IMR-90 (cell line): ENCODE data around the gene PITX1. TPM values are rescaled to one million over a fixed set of nuclear protein-coding genes. Genes with fewer than 3 reads are reported as not detected.

Source experiments
- ATAC-seq: fragments of 200-7000 bp; cut with Tn5 transposase; 2 replicates; pipeline ENCODE4 v1.9.1; 2020; ENCODE audit warnings: low read depth, mild to moderate bottlenecking, moderate library complexity
- BruUV-seq: library from RNA; stranded (reverse); fragments of 400-500 nt; replicated peaks from 2 replicates; lab custom pipeline; 2021; lab: Mats Ljungman, UMichigan
- CTCF ChIA-PET: fragments of 300-600 bp; formaldehyde crosslinking; extraction: SDS; loops from one replicate; lab custom pipeline; 2021; ENCODE audit warnings: antibody characterized with exemption; lab: Yijun Ruan, JAX
- POLR2A ChIA-PET: fragments of 300-600 bp; sonication (Branson Sonifier 250); formaldehyde crosslinking; loops from one replicate; lab custom pipeline; 2022; ENCODE audit warnings: antibody characterized with exemption; ENCODE audit not compliant: unreplicated experiment; lab: Charles Lee
- DNase-seq: peaks from one replicate; pipeline ENCODE4 v3.0.0; 2013
- H2AFZ ChIP-seq: replicated peaks from 2 replicates; pipeline ENCODE3; 2013; ENCODE audit warnings: low read length, mild to moderate bottlenecking; ENCODE audit not compliant: poor library complexity
- H2AK5ac ChIP-seq: 2 replicates; pipeline ENCODE4 v1.6.1; 2013; ENCODE audit warnings: low read depth, low read length, inconsistent platforms
- H2AK9ac ChIP-seq: replicated peaks from 2 replicates; pipeline ENCODE3; 2013; ENCODE audit warnings: mild to moderate bottlenecking, low read depth, low read length, moderate library complexity; ENCODE audit not compliant: poor library complexity
- H2BK120ac ChIP-seq: 2 replicates; pipeline ENCODE4 v1.6.1; 2013; ENCODE audit warnings: low read depth, low read length, inconsistent platforms
- H2BK15ac ChIP-seq: 3 replicates; pipeline ENCODE4 v1.6.1; 2013; ENCODE audit warnings: low read depth, low read length, inconsistent platforms
- H2BK20ac ChIP-seq: 2 replicates; pipeline ENCODE4 v1.6.1; 2013; ENCODE audit warnings: low read depth, mild to moderate bottlenecking, inconsistent platforms, low read length, moderate library complexity
- H2BK5ac ChIP-seq: 2 replicates; pipeline ENCODE4 v1.6.1; 2013; ENCODE audit warnings: mild to moderate bottlenecking, low read depth, low read length, inconsistent platforms; ENCODE audit not compliant: poor library complexity, severe bottlenecking
- H3K14ac ChIP-seq: replicated peaks from 2 replicates; pipeline ENCODE4 v1.6.1; 2013; ENCODE audit warnings: low read depth, low read length, inconsistent platforms
- H3K18ac ChIP-seq: 2 replicates; pipeline ENCODE4 v1.6.1; 2013; ENCODE audit warnings: low read depth, low read length, control low read depth
- H3K23ac ChIP-seq: 2 replicates; pipeline ENCODE4 v1.6.1; 2013; ENCODE audit warnings: low read depth, low read length, inconsistent platforms
- H3K27ac ChIP-seq: 2 replicates; pipeline ENCODE4 v1.5.1; 2013; ENCODE audit warnings: mild to moderate bottlenecking, control low read depth, low read length; ENCODE audit not compliant: insufficient read depth
- H3K27me3 ChIP-seq: 2 replicates; pipeline ENCODE4 v1.6.1; 2013; ENCODE audit warnings: low read length; ENCODE audit not compliant: control insufficient read depth, insufficient read depth
- H3K36me3 ChIP-seq: 2 replicates; pipeline ENCODE4 v1.6.1; 2013; ENCODE audit warnings: low read length, mixed read lengths; ENCODE audit not compliant: control insufficient read depth, insufficient read depth
- H3K4ac ChIP-seq: 2 replicates; pipeline ENCODE4 v1.6.1; 2013; ENCODE audit warnings: low read depth, low read length, inconsistent platforms
- H3K4me1 ChIP-seq: 2 replicates; pipeline ENCODE4 v1.6.1; 2013; ENCODE audit warnings: low read length, mixed read lengths; ENCODE audit not compliant: control insufficient read depth, insufficient read depth
- H3K4me2 ChIP-seq: 2 replicates; pipeline ENCODE4 v1.6.1; 2013; ENCODE audit warnings: low read depth, mild to moderate bottlenecking, control low read depth, low read length, moderate library complexity
- H3K4me3 ChIP-seq: 2 replicates; pipeline ENCODE4 v1.5.1; 2013; ENCODE audit warnings: low read depth, mild to moderate bottlenecking, control low read depth, low read length, moderate library complexity; ENCODE audit not compliant: insufficient read depth
- H3K56ac ChIP-seq: 2 replicates; pipeline ENCODE4 v1.6.1; 2013; ENCODE audit warnings: low read length, inconsistent platforms; ENCODE audit not compliant: insufficient read depth; ENCODE audit errors: extremely low read depth
- H3K79me1 ChIP-seq, 2 experiments: 2 replicates each; pipeline ENCODE4 v1.6.1; 2013; ENCODE audit warnings: low read length in 2 of 2, inconsistent platforms in 1 of 2, low read depth in 1 of 2
- H3K9ac ChIP-seq: 2 replicates; pipeline ENCODE4 v1.6.1; 2013; ENCODE audit warnings: low read depth, low read length, control low read depth
- H3K9me1 ChIP-seq: 2 replicates; pipeline ENCODE4 v1.6.1; 2013; ENCODE audit warnings: low read length, inconsistent platforms; ENCODE audit not compliant: insufficient read depth
- H3K9me3 ChIP-seq: 2 replicates; pipeline ENCODE4 v1.6.1; 2013; ENCODE audit warnings: low read length; ENCODE audit not compliant: control insufficient read depth, insufficient read depth
- H4K20me1 ChIP-seq: 2 replicates; pipeline ENCODE4 v1.6.1; 2013; ENCODE audit warnings: low read length, inconsistent platforms; ENCODE audit not compliant: insufficient read depth
- H4K5ac ChIP-seq: 2 replicates; pipeline ENCODE4 v1.6.1; 2013; ENCODE audit warnings: mild to moderate bottlenecking, low read depth, low read length, control low read depth
- H4K8ac ChIP-seq, 2 experiments: 2 replicates each; pipeline ENCODE4 v1.6.1; 2013; ENCODE audit warnings: low read depth in 2 of 2, low read length in 2 of 2, control low read depth in 1 of 2, inconsistent platforms in 1 of 2
- H4K91ac ChIP-seq: 2 replicates; pipeline ENCODE4 v1.6.1; 2013; ENCODE audit warnings: low read depth, low read length, inconsistent platforms; ENCODE audit not compliant: insufficient read depth
- BHLHE40 ChIP-seq: fragments of 150-350 bp; IDR thresholded peaks from 2 replicates; pipeline ENCODE4 v1.6.1; 2016; ENCODE audit warnings: mild to moderate bottlenecking, low read depth, low read length
- CEBPB ChIP-seq: IDR thresholded peaks from 2 replicates; pipeline ENCODE4 v1.6.1; 2012; ENCODE audit warnings: low read depth, low read length, improper control_type of control experiment
- FOS ChIP-seq: fragments of 150-350 bp; IDR thresholded peaks from 2 replicates; pipeline ENCODE4 v1.6.1; 2016; ENCODE audit warnings: low read depth, low read length
- MAZ ChIP-seq: IDR thresholded peaks from 2 replicates; pipeline ENCODE4 v1.6.1; 2012; ENCODE audit warnings: low read depth, mild to moderate bottlenecking, low read length, improper control_type of control experiment, moderate library complexity, borderline replicate concordance
- MXI1 ChIP-seq: IDR thresholded peaks from 2 replicates; pipeline ENCODE4 v1.6.1; 2012; ENCODE audit warnings: low read depth, mild to moderate bottlenecking, low read length, moderate library complexity, borderline replicate concordance
- NFE2L2 ChIP-seq: fragments of 150-350 bp; IDR thresholded peaks from 2 replicates; pipeline ENCODE4 v1.6.1; 2016; ENCODE audit warnings: low read depth, mild to moderate bottlenecking, low read length
- POLR2A ChIP-seq: IDR thresholded peaks from 2 replicates; pipeline ENCODE4 v1.6.1; 2012; ENCODE audit warnings: mild to moderate bottlenecking, low read depth, low read length
- RCOR1 ChIP-seq: IDR thresholded peaks from 2 replicates; pipeline ENCODE4 v1.6.1; 2012; ENCODE audit warnings: mild to moderate bottlenecking, low read length, improper control_type of control experiment; ENCODE audit not compliant: insufficient replicate concordance
- RFX5 ChIP-seq: IDR thresholded peaks from 2 replicates; pipeline ENCODE4 v1.8.0; 2012; ENCODE audit warnings: low read depth, mild to moderate bottlenecking, low read length, moderate library complexity
- USF2 ChIP-seq: fragments of 150-350 bp; IDR thresholded peaks from 2 replicates; pipeline ENCODE4 v1.6.1; 2017; ENCODE audit warnings: mild to moderate bottlenecking, antibody characterized with exemption, low read length, low read depth
- WGBS, 2 experiments: methylation state at CpG; one replicate each; pipeline versions ENCODE4 v1.1.5 to v1.1.7; 2013; ENCODE audit warnings: missing lambda C conversion rate in 2 of 2; ENCODE audit not compliant: insufficient read length in 1 of 2; ENCODE audit errors: extremely low coverage in 2 of 2; 5-methylcytosine and 5-hydroxymethylcytosine counted together
- dilution Hi-C: fragments of 300-500 bp; cut with HindIII; formaldehyde crosslinking; loops from one replicate; pipeline ENCODE4 v1.14.3; 2018; ENCODE audit warnings: low sequenced_read_pairs; ENCODE audit not compliant: unreplicated experiment
- in situ Hi-C: fragments of 300-500 bp; cut with MboI; formaldehyde crosslinking; loops from 3 replicates; pipeline ENCODE4 v1.14.3; 2019; ENCODE audit warnings: low sequenced_read_pairs, inconsistent platforms, mixed read lengths
- intact Hi-C: fragments of 100-400 bp; cut with micrococcal nuclease; formaldehyde crosslinking; loops from 2 replicates; pipeline ENCODE4 v1.10.0; 2022
- polyA plus RNA-seq, 3 experiments: library from polyadenylated mRNA; depleted of rRNA; stranded (reverse); fragments of >200 nt; gene quantifications; 2 replicates each; pipeline ENCODE4 v1.2.3, GENCODE V29; 2012; ENCODE audit warnings: low replicate concordance in 1 of 3
- total RNA-seq: library from RNA; depleted of rRNA; stranded (reverse); fragments of >200 nt; gene quantifications from 2 replicates; pipeline ENCODE4 v1.2.3, GENCODE V29; 2012
- TF ChIP-seq, protein P1 (sequence below): fragments of 150-350 bp; IDR thresholded peaks from 2 replicates; pipeline ENCODE4 v1.6.1; 2016; ENCODE audit warnings: low read depth, mild to moderate bottlenecking, low read length, moderate library complexity, borderline replicate concordance

Gene PITX1
- total and polyA plus RNA-seq, 2 of the 4 experiments (the other 2 are of a cell fraction) = 10.4 to 29.8 TPM

- H3K79me1 ChIP-seq = no peaks in the 10 kb centered on the region
- H3K27me3 ChIP-seq = peaks cover 30% of the 10 kb centered on the region
- intact Hi-C loops = no loop called here
- H3K23ac ChIP-seq = no peak overlapping the region
- peaks cover 12% of the 10 kb centered on the region; the same call in 1 of the 2 replicates for H3K4me1 ChIP-seq
- ATAC-seq (no peak), DNase-seq (no peak)
- H3K9ac ChIP-seq = no peak overlapping the region
- H3K56ac ChIP-seq = no peak overlapping the region
- H3K4ac ChIP-seq = no peak overlapping the region
- H2AK5ac ChIP-seq = no peak overlapping the region
- dilution Hi-C loops = no loop called here
- H3K18ac ChIP-seq = no peak overlapping the region
- no peak overlapping the region for H2AFZ ChIP-seq
- H4K5ac ChIP-seq = no peak overlapping the region
- peaks cover 8% of the 10 kb centered on the region; the same call in 1 of the 2 replicates for H3K9me1 ChIP-seq
- H4K8ac ChIP-seq = no peak overlapping the region
- no peak overlapping the region; the same call in 1 of the 2 replicates for H3K14ac ChIP-seq
- BruUV-seq = no TSS peak
- H2BK20ac ChIP-seq = no peak overlapping the region
- H4K91ac ChIP-seq = no peak overlapping the region
- peak overlapping the region; percentile 11; the same call in 1 of the 2 replicates for H3K27ac ChIP-seq
- no peak overlapping the region for H3K4me3 ChIP-seq
- H2BK120ac ChIP-seq = no peak overlapping the region
- H2BK5ac ChIP-seq = no peak overlapping the region
- CTCF ChIA-PET = interaction anchor here (0.7 kb wide), 1 partner anchor 74 kb away, joined by 3 read pairs; no protein-coding TSS in a partner anchor
- H2AK9ac ChIP-seq = no peak overlapping the region
- no peaks in the 10 kb centered on the region for H3K9me3 ChIP-seq
- no peak for TF ChIP-seq MAZ
- TF ChIP-seq NFE2L2 = no peak
- TF ChIP-seq MXI1 = no peak
- no peak for TF ChIP-seq POLR2A
- TF ChIP-seq RFX5 = no peak
- no peak for TF ChIP-seq CEBPB
- TF ChIP-seq BHLHE40 = no peak
- TF ChIP-seq USF2 = no peak
- TF ChIP-seq, protein P1, sequence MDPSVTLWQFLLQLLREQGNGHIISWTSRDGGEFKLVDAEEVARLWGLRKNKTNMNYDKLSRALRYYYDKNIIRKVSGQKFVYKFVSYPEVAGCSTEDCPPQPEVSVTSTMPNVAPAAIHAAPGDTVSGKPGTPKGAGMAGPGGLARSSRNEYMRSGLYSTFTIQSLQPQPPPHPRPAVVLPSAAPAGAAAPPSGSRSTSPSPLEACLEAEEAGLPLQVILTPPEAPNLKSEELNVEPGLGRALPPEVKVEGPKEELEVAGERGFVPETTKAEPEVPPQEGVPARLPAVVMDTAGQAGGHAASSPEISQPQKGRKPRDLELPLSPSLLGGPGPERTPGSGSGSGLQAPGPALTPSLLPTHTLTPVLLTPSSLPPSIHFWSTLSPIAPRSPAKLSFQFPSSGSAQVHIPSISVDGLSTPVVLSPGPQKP = no peak
- no peak for TF ChIP-seq FOS
- no peak for TF ChIP-seq RCOR1
- H4K20me1 ChIP-seq = no peaks in the 10 kb centered on the region; the same call in 1 of the 2 replicates
- H3K4me2 ChIP-seq = no peak overlapping the region
- WGBS, 2 experiments = no CpG with 5 or more reads among the region's 3 CpGs
- in situ Hi-C loops = no loop called here
- H3K36me3 ChIP-seq = no peaks in the 10 kb centered on the region
- no peak overlapping the region for H2BK15ac ChIP-seq
- POLR2A ChIA-PET = no interaction called here
Observed at GRCh38 chr5:135053278-135053677, 19.2 kb upstream of the PITX1 start.
